Activated T-cell treated with anti-CD3 and anti-CD28 coated beads, Interleukin-2, amount 50 U/mL, for 4 hours (primary cell): ENCODE measurements around the gene ZNF385B. TPM values are rescaled to one million over a fixed set of nuclear protein-coding genes. Genes with fewer than 3 reads are reported as not detected.

ENCODE experiments used
- ATAC-seq, 2 donors: fragments of 200-7000 bp; cut with Tn5 transposase; one replicate each; pipeline ENCODE4 v1.10.0; 2021
- DNase-seq: peaks from one replicate; pipeline ENCODE4 v3.0.0-alpha.2; 2020
- H3K27me3 Mint-ChIP-seq: one replicate; pipeline ENCODE4 v1.8.0; 2021; ENCODE audit warnings: low read depth, mixed read lengths
- H3K36me3 Mint-ChIP-seq: one replicate; pipeline ENCODE4 v1.8.0; 2022; ENCODE audit warnings: mixed read lengths; ENCODE audit not compliant: insufficient read depth
- H3K4me1 Mint-ChIP-seq: one replicate; pipeline ENCODE4 v1.8.0; 2021; ENCODE audit warnings: low read depth, mixed read lengths
- H3K4me3 Mint-ChIP-seq: one replicate; pipeline ENCODE4 v1.8.0; 2021; ENCODE audit warnings: mild to moderate bottlenecking, moderate library complexity, mixed read lengths
- H3K9me3 Mint-ChIP-seq: one replicate; pipeline ENCODE4 v1.8.0; 2021; ENCODE audit warnings: mixed read lengths
- total RNA-seq, 3 donors: library from RNA; stranded (reverse); gene quantifications; one replicate each; pipeline ENCODE4 v1.2.1, GENCODE V29; 2021

The ZNF385B gene
- total RNA-seq, 3 donors from 2014 or later: 0.08 TPM; not detected in 2

GRCh38 chr2:179876266-179876665, 14.9 kb upstream of the ZNF385B start:
- Mint-ChIP-seq H3K4me1 (no peaks in the 10 kb centered on the region), H3K27me3 (peaks cover 8% of the 10 kb centered on the region), H3K4me3 (no peak overlapping the region), H3K36me3 (no peaks in the 10 kb centered on the region), H3K9me3 (no peaks in the 10 kb centered on the region)
- DNase-seq (no peak), ATAC-seq (no peak)

- Mint-ChIP-seq H3K4me1 (no peaks in the 10 kb centered on the region), H3K9me3 (no peaks in the 10 kb centered on the region)
- ATAC-seq: no peak
Observed at GRCh38 chr2:179875864-179876263, 14.5 kb upstream of the ZNF385B start.

GRCh38 chr2:179862898-179863458, 1.6 kb upstream of the ZNF385B start:
- Mint-ChIP-seq H3K4me3 (no peak overlapping the region), H3K27me3 (peaks cover 40% of the 10 kb centered on the region), H3K9me3 (no peaks in the 10 kb centered on the region), H3K36me3 (no peaks in the 10 kb centered on the region), H3K4me1 (peaks cover 14% of the 10 kb centered on the region)
- DNase-seq (no peak), ATAC-seq (no peak)

More at GRCh38 chr2:179875864-179876263, 14.5 kb upstream of the ZNF385B start:
- Mint-ChIP-seq H3K4me3 (no peak overlapping the region), H3K27me3 (peaks cover 8% of the 10 kb centered on the region), H3K36me3 (no peaks in the 10 kb centered on the region)
- DNase-seq: no peak

GRCh38 chr2:179861027-179861415, 391 bp downstream of the ZNF385B start:
- Mint-ChIP-seq H3K27me3 (peaks cover 49% of the 10 kb centered on the region), H3K4me3 (no peak overlapping the region), H3K9me3 (no peaks in the 10 kb centered on the region), H3K4me1 (peaks cover 14% of the 10 kb centered on the region), H3K36me3 (no peaks in the 10 kb centered on the region)
- DNase-seq: no peak
- ATAC-seq: peak; percentile 14 to 64

GRCh38 chr2:179860255-179861026, 971 bp downstream of the ZNF385B start:
- H3K36me3 Mint-ChIP-seq: no peaks in the 10 kb centered on the region
- no peaks in the 10 kb centered on the region for H3K9me3 Mint-ChIP-seq
- H3K4me1 Mint-ChIP-seq: peaks cover 14% of the 10 kb centered on the region
- H3K4me3 Mint-ChIP-seq: no peak overlapping the region
- ATAC-seq: peak in 1 of 2 donors; percentile 35
- no peak for DNase-seq
- H3K27me3 Mint-ChIP-seq: peaks cover 50% of the 10 kb centered on the region

GRCh38 chr2:179859523-179859922, 1.9 kb downstream of the ZNF385B start:
- Mint-ChIP-seq H3K4me1 (peaks cover 14% of the 10 kb centered on the region), H3K4me3 (no peak overlapping the region), H3K36me3 (no peaks in the 10 kb centered on the region), H3K9me3 (no peaks in the 10 kb centered on the region), H3K27me3 (peaks cover 50% of the 10 kb centered on the region)
- no peak for DNase-seq
- no peak for ATAC-seq

- no peak for ATAC-seq
- H3K9me3 Mint-ChIP-seq: no peaks in the 10 kb centered on the region
- H3K27me3 Mint-ChIP-seq: peaks cover 32% of the 10 kb centered on the region
- no peak for DNase-seq
- H3K36me3 Mint-ChIP-seq: no peaks in the 10 kb centered on the region
- peaks cover 14% of the 10 kb centered on the region for H3K4me1 Mint-ChIP-seq
- H3K4me3 Mint-ChIP-seq: no peak overlapping the region
Observed at GRCh38 chr2:179857236-179857635, 4.2 kb downstream of the ZNF385B start.

GRCh38 chr2:179856205-179856604, 5.2 kb downstream of the ZNF385B start:
- H3K36me3 Mint-ChIP-seq: no peaks in the 10 kb centered on the region
- H3K4me3 Mint-ChIP-seq: no peak overlapping the region
- H3K9me3 Mint-ChIP-seq: no peaks in the 10 kb centered on the region
- H3K27me3 Mint-ChIP-seq: peaks cover 26% of the 10 kb centered on the region
- DNase-seq (no peak), ATAC-seq (no peak)
- peaks cover 7% of the 10 kb centered on the region for H3K4me1 Mint-ChIP-seq

- ATAC-seq: no peak
- no peak overlapping the region for H3K4me3 Mint-ChIP-seq
- H3K27me3 Mint-ChIP-seq: peaks cover 30% of the 10 kb centered on the region
- no peaks in the 10 kb centered on the region for H3K36me3 Mint-ChIP-seq
- H3K4me1 Mint-ChIP-seq: peaks cover 7% of the 10 kb centered on the region
- DNase-seq: no peak
- H3K9me3 Mint-ChIP-seq: no peaks in the 10 kb centered on the region
Observed at GRCh38 chr2:179855673-179856072, 5.7 kb downstream of the ZNF385B start.

- DNase-seq (no peak), ATAC-seq (no peak)
- Mint-ChIP-seq H3K27me3 (peaks cover 26% of the 10 kb centered on the region), H3K9me3 (no peaks in the 10 kb centered on the region), H3K4me3 (no peak overlapping the region), H3K36me3 (no peaks in the 10 kb centered on the region), H3K4me1 (peaks cover under 1% of the 10 kb centered on the region)
Observed at GRCh38 chr2:179854891-179855290, 6.5 kb downstream of the ZNF385B start.

GRCh38 chr2:179853108-179853507, 8.3 kb downstream of the ZNF385B start:
- Mint-ChIP-seq H3K9me3 (no peaks in the 10 kb centered on the region), H3K27me3 (peaks cover 22% of the 10 kb centered on the region), H3K4me3 (no peak overlapping the region), H3K36me3 (no peaks in the 10 kb centered on the region), H3K4me1 (no peaks in the 10 kb centered on the region)
- DNase-seq: no peak
- ATAC-seq: no peak

- Mint-ChIP-seq H3K36me3 (no peaks in the 10 kb centered on the region), H3K4me1 (no peaks in the 10 kb centered on the region), H3K4me3 (no peak overlapping the region), H3K27me3 (peaks cover 10% of the 10 kb centered on the region), H3K9me3 (no peaks in the 10 kb centered on the region)
- DNase-seq (no peak), ATAC-seq (no peak)
Observed at GRCh38 chr2:179850188-179850587, 11.2 kb downstream of the ZNF385B start.

GRCh38 chr2:179849719-179850118, 11.7 kb downstream of the ZNF385B start:
- Mint-ChIP-seq H3K27me3 (peaks cover 10% of the 10 kb centered on the region), H3K36me3 (no peaks in the 10 kb centered on the region), H3K9me3 (no peaks in the 10 kb centered on the region), H3K4me3 (no peak overlapping the region), H3K4me1 (no peaks in the 10 kb centered on the region)
- DNase-seq (no peak), ATAC-seq (no peak)

GRCh38 chr2:179843541-179843940, 17.9 kb downstream of the ZNF385B start:
- Mint-ChIP-seq H3K4me3 (no peak overlapping the region), H3K36me3 (no peaks in the 10 kb centered on the region)

GRCh38 chr2:179842498-179843153, 18.8 kb downstream of the ZNF385B start:
- H3K27me3 Mint-ChIP-seq: no peaks in the 10 kb centered on the region
- H3K4me1 Mint-ChIP-seq: no peaks in the 10 kb centered on the region
- H3K36me3 Mint-ChIP-seq: no peaks in the 10 kb centered on the region
- no peak for ATAC-seq
- no peak overlapping the region for H3K4me3 Mint-ChIP-seq
- no peaks in the 10 kb centered on the region for H3K9me3 Mint-ChIP-seq
- DNase-seq: no peak

More at GRCh38 chr2:179843541-179843940, 17.9 kb downstream of the ZNF385B start:
- DNase-seq (no peak), ATAC-seq (no peak)
- H3K9me3 Mint-ChIP-seq: no peaks in the 10 kb centered on the region
- no peaks in the 10 kb centered on the region for H3K4me1 Mint-ChIP-seq
- no peaks in the 10 kb centered on the region for H3K27me3 Mint-ChIP-seq
